ENCODE measurements around the gene GGA2.

GGA2 gene

DNA sequence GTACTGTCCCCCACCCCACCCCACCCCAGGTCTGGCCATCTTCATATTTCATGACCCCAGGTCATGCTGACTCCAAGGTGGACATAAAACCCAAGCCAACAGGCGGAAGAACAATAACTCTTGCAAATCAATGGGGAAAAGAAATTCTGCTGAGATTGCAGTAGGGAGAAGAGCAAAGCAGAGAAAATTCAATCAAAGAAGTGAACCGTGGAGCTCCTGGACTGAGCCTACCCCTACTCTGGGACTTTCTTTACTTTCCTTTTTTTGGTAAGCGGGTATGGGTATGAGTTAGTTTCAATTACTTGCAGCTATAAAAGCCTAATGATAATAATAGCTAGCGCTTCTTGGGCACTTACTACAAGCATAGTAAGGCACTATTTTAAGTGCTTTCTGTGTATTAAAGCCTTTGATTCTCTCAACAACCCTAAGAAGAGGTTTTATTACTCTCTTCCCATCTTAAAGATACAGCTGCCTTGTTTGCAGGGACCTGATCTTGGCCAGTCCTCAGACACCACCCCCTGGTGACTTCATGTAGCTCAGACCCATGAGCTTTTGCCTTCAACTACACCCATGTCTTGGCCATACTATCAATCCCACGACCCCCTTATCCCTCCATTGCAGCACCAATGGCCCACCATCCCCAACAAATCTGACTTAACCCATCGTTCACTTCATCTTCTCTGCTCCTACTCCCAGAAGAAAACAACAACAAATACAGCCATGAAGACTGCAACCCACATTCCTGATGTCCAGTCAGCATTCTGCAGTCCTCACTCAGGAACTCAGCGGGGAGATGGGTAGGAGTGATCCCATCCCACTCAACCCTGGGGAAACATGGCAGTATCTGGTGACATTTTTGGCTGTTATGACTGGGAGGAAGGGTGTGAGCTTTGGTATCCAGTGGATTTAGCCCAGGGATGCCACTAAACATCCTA is 4.4 kb downstream of the GGA2 start:
- Histone ChIP-seq H3K27ac (ENCODE audit: low read length, poor library complexity, severe bottlenecking) (peak overlapping the region; percentile 94), H2BK120ac (ENCODE audit: low read depth, low read length) (no peak overlapping the region), H4K91ac (ENCODE audit: low read length) (no peak overlapping the region), H3K27me3 (ENCODE audit: control insufficient read depth in 1 of 2, insufficient read depth in 1 of 2, low read length in 2 of 2) (no peaks in the 10 kb centered on the region), H3K18ac (ENCODE audit: low read depth in 1 of 2, low read length in 2 of 2) (peak overlapping the region in 1 of 2 experiments; percentile 34), H2BK12ac (ENCODE audit: low read length in 2 of 2) (no peak overlapping the region), H2BK5ac (ENCODE audit: low read depth, low read length, poor library complexity, severe bottlenecking) (no peak overlapping the region), H3K14ac (ENCODE audit: low read length in 2 of 2) (no peak overlapping the region), H3K79me1 (replicated peaks; ENCODE audit: low read length, poor library complexity, severe bottlenecking) (peaks cover 2% of the 10 kb centered on the region), H3K4me3 (ENCODE audit: insufficient read depth in 1 of 2, low read depth in 1 of 2, low read length in 2 of 2) (no peak overlapping the region), H3K9me3 (ENCODE audit: control insufficient read depth, low read length) (no peaks in the 10 kb centered on the region), H2BK15ac (ENCODE audit: low read depth, poor library complexity, severe bottlenecking) (no peak overlapping the region), H2AK5ac (ENCODE audit: low read length, severe bottlenecking) (peak overlapping the region; percentile 94), H4K8ac (ENCODE audit: low read length) (no peak overlapping the region), H3K4me1 (ENCODE audit: control insufficient read depth, insufficient read depth, low read depth, low read length) (peaks cover 37% of the 10 kb centered on the region), H3K4me2 (ENCODE audit: low read length, poor library complexity, severe bottlenecking) (peak overlapping the region; percentile 46), H2AFZ (ENCODE audit: low read depth, low read length) (no peak overlapping the region), H3K23ac (ENCODE audit: low read length in 2 of 2) (no peak overlapping the region), H3K36me3 (ENCODE audit: control insufficient read depth in 1 of 2, insufficient read depth in 2 of 2, low read depth in 1 of 2, low read length in 2 of 2) (peaks cover 3 to 4% of the 10 kb centered on the region in 2 experiments), H3K9ac (ENCODE audit: low read length) (no peak overlapping the region), H3K4ac (ENCODE audit: low read depth in 1 of 2, low read length in 2 of 2) (no peak overlapping the region)
- peak; percentile 21 for DNase-seq
- WGBS: 74% methylated on average over 6 of the region's 7 CpGs

DNA sequence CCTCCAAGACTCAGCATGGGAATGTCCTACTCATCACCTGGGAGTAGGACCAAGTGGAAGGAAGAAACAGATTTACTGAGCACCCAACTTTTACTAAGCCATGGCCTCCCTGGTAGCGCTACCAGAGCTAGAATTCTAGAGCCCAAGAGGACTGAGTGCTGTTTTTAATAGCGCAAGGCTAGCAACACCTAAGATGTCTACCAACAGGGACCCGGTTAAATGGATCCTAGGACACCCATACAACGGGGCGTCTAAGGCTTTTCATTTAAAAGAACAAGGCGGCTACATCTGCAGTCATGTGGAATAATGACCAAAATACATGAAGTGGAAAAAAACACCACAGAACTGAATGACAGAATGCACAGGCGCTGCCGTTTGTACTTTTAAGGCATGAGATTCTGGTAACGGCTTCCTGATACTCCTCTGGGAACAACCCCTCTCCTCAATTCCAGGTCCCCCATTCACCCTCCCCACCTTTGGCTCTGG is 5.1 kb downstream of the GGA2 start:
- no peaks in the 10 kb centered on the region for H3K27me3 ChIP-seq (ENCODE audit: control insufficient read depth in 1 of 2, insufficient read depth in 1 of 2, low read length in 2 of 2)
- no peak overlapping the region for H2BK12ac ChIP-seq (ENCODE audit: low read length in 2 of 2)
- no peak overlapping the region for H3K4ac ChIP-seq (ENCODE audit: low read depth in 1 of 2, low read length in 2 of 2)
- peak overlapping the region; percentile 94 for H3K27ac ChIP-seq (ENCODE audit: low read length, poor library complexity, severe bottlenecking)
- 95% methylated on average over 9 of the region's 9 CpGs for WGBS
- H3K9me3 ChIP-seq (ENCODE audit: control insufficient read depth, low read length): no peaks in the 10 kb centered on the region
- no peak overlapping the region for H2BK5ac ChIP-seq (ENCODE audit: low read depth, low read length, poor library complexity, severe bottlenecking)
- peaks cover 39% of the 10 kb centered on the region for H3K4me1 ChIP-seq (ENCODE audit: control insufficient read depth, insufficient read depth, low read depth, low read length)
- H3K23ac ChIP-seq (ENCODE audit: low read length in 2 of 2): no peak overlapping the region
- peak overlapping the region in 1 of 2 experiments; percentile 5 for H3K4me3 ChIP-seq (ENCODE audit: insufficient read depth in 1 of 2, low read depth in 1 of 2, low read length in 2 of 2)
- H2AK5ac ChIP-seq (ENCODE audit: low read length, severe bottlenecking): no peak overlapping the region
- no peak overlapping the region for H4K8ac ChIP-seq (ENCODE audit: low read length)
- no peak overlapping the region for H2AFZ ChIP-seq (ENCODE audit: low read depth, low read length)
- H2BK120ac ChIP-seq (ENCODE audit: low read depth, low read length): no peak overlapping the region
- no peak overlapping the region for H4K91ac ChIP-seq (ENCODE audit: low read length)
- peak overlapping the region; percentile 36 for H3K4me2 ChIP-seq (ENCODE audit: low read length, poor library complexity, severe bottlenecking)
- H3K36me3 ChIP-seq (ENCODE audit: control insufficient read depth in 1 of 2, insufficient read depth in 2 of 2, low read depth in 1 of 2, low read length in 2 of 2): peaks cover 4 to 7% of the 10 kb centered on the region in 2 experiments
- peaks cover 3% of the 10 kb centered on the region for H3K79me1 ChIP-seq (replicated peaks; ENCODE audit: low read length, poor library complexity, severe bottlenecking)
- no peak overlapping the region for H3K18ac ChIP-seq (ENCODE audit: low read depth in 1 of 2, low read length in 2 of 2)
- no peak overlapping the region for H3K14ac ChIP-seq (ENCODE audit: low read length in 2 of 2)
- no peak overlapping the region for H2BK15ac ChIP-seq (ENCODE audit: low read depth, poor library complexity, severe bottlenecking)
- no peak for DNase-seq
- H3K9ac ChIP-seq (ENCODE audit: low read length): no peak overlapping the region

DNA sequence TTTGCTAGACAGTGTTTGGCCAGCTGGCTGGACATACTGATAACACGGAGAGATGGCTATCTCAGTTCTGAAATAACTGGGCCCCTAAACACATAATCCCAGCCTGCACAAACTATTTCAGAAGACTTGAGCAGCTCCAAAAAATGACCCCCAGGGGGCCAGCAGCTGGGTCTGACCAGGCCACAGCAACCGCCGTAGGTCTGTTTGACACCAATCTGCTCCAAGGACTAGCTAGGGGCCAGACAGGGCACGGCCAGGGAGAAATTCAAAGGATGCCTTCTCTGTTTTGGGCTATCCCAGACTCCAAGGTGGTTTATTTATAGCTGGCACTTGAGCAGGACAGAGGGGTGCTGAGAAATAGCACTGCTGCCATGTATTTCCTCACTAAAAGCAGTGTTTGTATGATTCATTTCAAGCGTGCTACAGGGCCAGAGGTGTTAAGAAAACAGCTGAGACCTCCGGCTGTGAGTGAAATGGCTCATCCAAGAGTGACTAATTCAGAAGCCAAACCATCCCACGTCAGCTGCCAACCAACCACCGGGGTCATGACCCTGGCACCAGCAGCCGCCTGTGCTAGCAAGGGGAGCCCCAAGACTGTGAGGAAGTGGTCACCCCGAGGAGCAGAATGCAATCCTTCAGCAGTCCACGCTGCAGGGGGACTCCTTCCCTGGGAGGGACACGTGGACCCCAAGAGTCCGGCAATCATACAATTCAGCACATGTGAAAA is 5.7 kb downstream of the GGA2 start:
- Histone ChIP-seq H3K14ac (ENCODE audit: low read length in 2 of 2) (no peak overlapping the region), H4K8ac (ENCODE audit: low read length) (no peak overlapping the region), H3K23ac (ENCODE audit: low read length in 2 of 2) (no peak overlapping the region), H2BK12ac (ENCODE audit: low read length in 2 of 2) (no peak overlapping the region), H3K27ac (ENCODE audit: low read length, poor library complexity, severe bottlenecking) (peak overlapping the region; percentile 94), H2BK15ac (ENCODE audit: low read depth, poor library complexity, severe bottlenecking) (no peak overlapping the region), H4K91ac (ENCODE audit: low read length) (no peak overlapping the region), H3K4me1 (ENCODE audit: control insufficient read depth, insufficient read depth, low read depth, low read length) (peaks cover 42% of the 10 kb centered on the region), H3K9ac (ENCODE audit: low read length) (peak overlapping the region; percentile 67), H2AFZ (ENCODE audit: low read depth, low read length) (no peak overlapping the region), H3K4me3 (ENCODE audit: insufficient read depth in 1 of 2, low read depth in 1 of 2, low read length in 2 of 2) (peak overlapping the region in 1 of 2 experiments; percentile 57), H3K4ac (ENCODE audit: low read depth in 1 of 2, low read length in 2 of 2) (no peak overlapping the region), H2BK120ac (ENCODE audit: low read depth, low read length) (no peak overlapping the region), H3K36me3 (ENCODE audit: control insufficient read depth in 1 of 2, insufficient read depth in 2 of 2, low read depth in 1 of 2, low read length in 2 of 2) (peaks cover 4 to 13% of the 10 kb centered on the region in 2 experiments), H3K18ac (ENCODE audit: low read depth in 1 of 2, low read length in 2 of 2) (peak overlapping the region; percentile 19 to 54), H3K9me3 (ENCODE audit: control insufficient read depth, low read length) (no peaks in the 10 kb centered on the region), H3K4me2 (ENCODE audit: low read length, poor library complexity, severe bottlenecking) (peak overlapping the region; percentile 27), H2AK5ac (ENCODE audit: low read length, severe bottlenecking) (peak overlapping the region; percentile 86), H2BK5ac (ENCODE audit: low read depth, low read length, poor library complexity, severe bottlenecking) (peak overlapping the region; percentile 22), H3K79me1 (replicated peaks; ENCODE audit: low read length, poor library complexity, severe bottlenecking) (peaks cover 4% of the 10 kb centered on the region), H3K27me3 (ENCODE audit: control insufficient read depth in 1 of 2, insufficient read depth in 1 of 2, low read length in 2 of 2) (no peaks in the 10 kb centered on the region)
- peak; percentile 95 for DNase-seq
- WGBS: 26% methylated on average over 13 of the region's 13 CpGs

- no peaks in the 10 kb centered on the region for H3K27me3 ChIP-seq (ENCODE audit: control insufficient read depth in 1 of 2, insufficient read depth in 1 of 2, low read length in 2 of 2)
- 89% methylated on average over 5 of the region's 5 CpGs for WGBS
- H3K79me1 ChIP-seq (replicated peaks; ENCODE audit: low read length, poor library complexity, severe bottlenecking): peaks cover 4% of the 10 kb centered on the region
- peak overlapping the region; percentile 87 for H3K27ac ChIP-seq (ENCODE audit: low read length, poor library complexity, severe bottlenecking)
- H3K18ac ChIP-seq (ENCODE audit: low read depth in 1 of 2, low read length in 2 of 2): peak overlapping the region in 1 of 2 experiments; percentile 54
- peak overlapping the region; percentile 86 for H2AK5ac ChIP-seq (ENCODE audit: low read length, severe bottlenecking)
- H2BK5ac ChIP-seq (ENCODE audit: low read depth, low read length, poor library complexity, severe bottlenecking): peak overlapping the region; percentile 22
- no peak overlapping the region for H4K91ac ChIP-seq (ENCODE audit: low read length)
- peaks cover 42% of the 10 kb centered on the region for H3K4me1 ChIP-seq (ENCODE audit: control insufficient read depth, insufficient read depth, low read depth, low read length)
- no peaks in the 10 kb centered on the region for H3K9me3 ChIP-seq (ENCODE audit: control insufficient read depth, low read length)
- no peak overlapping the region for H4K8ac ChIP-seq (ENCODE audit: low read length)
- no peak overlapping the region for H2BK15ac ChIP-seq (ENCODE audit: low read depth, poor library complexity, severe bottlenecking)
- peak overlapping the region; percentile 67 for H3K9ac ChIP-seq (ENCODE audit: low read length)
- DNase-seq: no peak
- peaks cover 4 to 13% of the 10 kb centered on the region in 2 experiments for H3K36me3 ChIP-seq (ENCODE audit: control insufficient read depth in 1 of 2, insufficient read depth in 2 of 2, low read depth in 1 of 2, low read length in 2 of 2)
- no peak overlapping the region for H2BK120ac ChIP-seq (ENCODE audit: low read depth, low read length)
- H3K4me3 ChIP-seq (ENCODE audit: insufficient read depth in 1 of 2, low read depth in 1 of 2, low read length in 2 of 2): peak overlapping the region in 1 of 2 experiments; percentile 57
- peak overlapping the region; percentile 27 for H3K4me2 ChIP-seq (ENCODE audit: low read length, poor library complexity, severe bottlenecking)
- no peak overlapping the region for H2AFZ ChIP-seq (ENCODE audit: low read depth, low read length)
- no peak overlapping the region for H3K4ac ChIP-seq (ENCODE audit: low read depth in 1 of 2, low read length in 2 of 2)
- H2BK12ac ChIP-seq (ENCODE audit: low read length in 2 of 2): no peak overlapping the region
- H3K23ac ChIP-seq (ENCODE audit: low read length in 2 of 2): peak overlapping the region in 1 of 2 experiments; percentile 23
- no peak overlapping the region for H3K14ac ChIP-seq (ENCODE audit: low read length in 2 of 2)
These were observed 6.2 kb downstream of the GGA2 start for GRCh38 chr16:23504076-23504452.
